Smooth muscle cell (in vitro differentiated cells): ENCODE results near the gene C9orf85. TPM values are rescaled to one million over a fixed set of nuclear protein-coding genes. Genes with fewer than 3 reads are reported as not detected.
A peak's percentile ranks its signal among the peaks of the same experiment; 100 is the strongest.

Source experiments
- DNase-seq: peaks from one replicate; lab custom pipeline; 2025; ENCODE audit not compliant: unreplicated experiment; lab: John Stamatoyannopoulos, UW
- H2AFZ ChIP-seq: fragments of 200-600 bp; sonication (generic); 2 replicates; pipeline ENCODE4 v1.6.0; 2016; ENCODE audit warnings: antibody characterized with exemption, low read depth, mild to moderate bottlenecking
- H3F3A ChIP-seq: fragments of 200-600 bp; sonication (generic); 2 replicates; pipeline ENCODE4 v1.6.0; 2017; ENCODE audit warnings: antibody characterized with exemption, low read depth
- H3K27ac ChIP-seq: fragments of 200-600 bp; sonication (generic); 2 replicates; pipeline ENCODE4 v1.5.1; 2016; ENCODE audit warnings: low read depth, mild to moderate bottlenecking
- H3K27me3 ChIP-seq: fragments of 200-600 bp; sonication (generic); 2 replicates; pipeline ENCODE4 v1.6.1; 2016; ENCODE audit warnings: low read depth, mild to moderate bottlenecking
- H3K36me3 ChIP-seq: fragments of 200-600 bp; sonication (generic); 2 replicates; pipeline ENCODE4 v1.5.1; 2016; ENCODE audit warnings: low read depth
- H3K4me1 ChIP-seq: fragments of 200-600 bp; sonication (generic); 2 replicates; pipeline ENCODE4 v1.5.1; 2016; ENCODE audit warnings: low read depth
- H3K4me2 ChIP-seq: fragments of 200-600 bp; sonication (generic); 2 replicates; pipeline ENCODE4 v1.6.0; 2016; ENCODE audit warnings: mild to moderate bottlenecking
- H3K4me3 ChIP-seq: fragments of 200-600 bp; sonication (generic); 2 replicates; pipeline ENCODE4 v1.5.1; 2016; ENCODE audit warnings: mild to moderate bottlenecking
- H3K79me2 ChIP-seq: fragments of 200-600 bp; sonication (generic); 2 replicates; pipeline ENCODE4 v1.6.0; 2016; ENCODE audit warnings: low read depth, mild to moderate bottlenecking
- H3K9ac ChIP-seq: fragments of 200-600 bp; sonication (generic); 2 replicates; pipeline ENCODE4 v1.6.0; 2016; ENCODE audit warnings: low read depth
- H3K9me3 ChIP-seq: fragments of 200-600 bp; sonication (generic); replicated peaks from 2 replicates; pipeline ENCODE4 v1.5.1; 2016; ENCODE audit warnings: low read depth
- H4K20me1 ChIP-seq: fragments of 200-600 bp; sonication (generic); 2 replicates; pipeline ENCODE4 v1.6.0; 2016; ENCODE audit warnings: low read depth
- WGBS: methylation state at CpG from one replicate; pipeline ENCODE4 v1.1.7; 2016; ENCODE audit warnings: low lambda C conversion rate; 5-methylcytosine and 5-hydroxymethylcytosine counted together
- polyA plus RNA-seq: library from polyadenylated mRNA; unstranded; fragments of >200 nt; fragmentation: Nextera tagmentation; extraction: Ambion mirVana; gene quantifications from 2 replicates; pipeline ENCODE4 v1.2.1, GENCODE V29; 2016
- total RNA-seq: library from RNA; depleted of rRNA; stranded (reverse); fragments of >200 nt; gene quantifications from 2 replicates; pipeline ENCODE4 v1.2.3, GENCODE V29; 2014
- TF ChIP-seq, protein P1 (sequence below): fragments of 200-600 bp; sonication (generic); IDR thresholded peaks from 2 replicates; pipeline ENCODE4 v1.5.1; 2017; ENCODE audit warnings: borderline replicate concordance, mild to moderate bottlenecking, antibody characterized with exemption; ENCODE audit not compliant: insufficient read depth, poor library complexity, severe bottlenecking

The C9orf85 gene
- total and polyA plus RNA-seq, 2 experiments from 2014 or later: 10.2 to 11.8 TPM

- WGBS: 95% methylated on average over 4 of the region's 4 CpGs
- Histone ChIP-seq H3K9me3 (no peaks in the 10 kb centered on the region), H3K4me2 (no peak overlapping the region), H3K27ac (no peak overlapping the region), H3K4me3 (no peak overlapping the region), H2AFZ (no peak overlapping the region), H3K27me3 (no peaks in the 10 kb centered on the region), H3K4me1 (no peaks in the 10 kb centered on the region), H3K9ac (no peak overlapping the region), H4K20me1 (peaks cover 83% of the 10 kb centered on the region), H3K36me3 (no peaks in the 10 kb centered on the region), H3F3A (no peaks in the 10 kb centered on the region), H3K79me2 (peaks cover 99% of the 10 kb centered on the region)
- TF ChIP-seq, protein P1, sequence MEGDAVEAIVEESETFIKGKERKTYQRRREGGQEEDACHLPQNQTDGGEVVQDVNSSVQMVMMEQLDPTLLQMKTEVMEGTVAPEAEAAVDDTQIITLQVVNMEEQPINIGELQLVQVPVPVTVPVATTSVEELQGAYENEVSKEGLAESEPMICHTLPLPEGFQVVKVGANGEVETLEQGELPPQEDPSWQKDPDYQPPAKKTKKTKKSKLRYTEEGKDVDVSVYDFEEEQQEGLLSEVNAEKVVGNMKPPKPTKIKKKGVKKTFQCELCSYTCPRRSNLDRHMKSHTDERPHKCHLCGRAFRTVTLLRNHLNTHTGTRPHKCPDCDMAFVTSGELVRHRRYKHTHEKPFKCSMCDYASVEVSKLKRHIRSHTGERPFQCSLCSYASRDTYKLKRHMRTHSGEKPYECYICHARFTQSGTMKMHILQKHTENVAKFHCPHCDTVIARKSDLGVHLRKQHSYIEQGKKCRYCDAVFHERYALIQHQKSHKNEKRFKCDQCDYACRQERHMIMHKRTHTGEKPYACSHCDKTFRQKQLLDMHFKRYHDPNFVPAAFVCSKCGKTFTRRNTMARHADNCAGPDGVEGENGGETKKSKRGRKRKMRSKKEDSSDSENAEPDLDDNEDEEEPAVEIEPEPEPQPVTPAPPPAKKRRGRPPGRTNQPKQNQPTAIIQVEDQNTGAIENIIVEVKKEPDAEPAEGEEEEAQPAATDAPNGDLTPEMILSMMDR: no peak
- DNase-seq: no peak
Measured at GRCh38 chr9:71891557-71892189, 19.8 kb upstream of the C9orf85 start.

- H3F3A ChIP-seq: no peaks in the 10 kb centered on the region
- no peak overlapping the region for H3K9ac ChIP-seq
- H3K27me3 ChIP-seq: no peaks in the 10 kb centered on the region
- H3K4me1 ChIP-seq: no peaks in the 10 kb centered on the region
- H3K36me3 ChIP-seq: no peaks in the 10 kb centered on the region
- no peak overlapping the region for H2AFZ ChIP-seq
- H3K27ac ChIP-seq: no peak overlapping the region
- H3K4me3 ChIP-seq: no peak overlapping the region
- no peak for DNase-seq
- H3K4me2 ChIP-seq: no peak overlapping the region
- TF ChIP-seq, protein P1: no peak
- H4K20me1 ChIP-seq: peaks cover 85% of the 10 kb centered on the region
- no peaks in the 10 kb centered on the region for H3K9me3 ChIP-seq
- peaks cover 99% of the 10 kb centered on the region for H3K79me2 ChIP-seq
Measured at GRCh38 chr9:71895117-71895516, 16.3 kb upstream of the C9orf85 start.

- TF ChIP-seq, protein P1: no peak
- Histone ChIP-seq H3K79me2 (peaks cover 99% of the 10 kb centered on the region), H4K20me1 (peaks cover 85% of the 10 kb centered on the region)
Measured at GRCh38 chr9:71895955-71896354, 15.5 kb upstream of the C9orf85 start.

DNA sequence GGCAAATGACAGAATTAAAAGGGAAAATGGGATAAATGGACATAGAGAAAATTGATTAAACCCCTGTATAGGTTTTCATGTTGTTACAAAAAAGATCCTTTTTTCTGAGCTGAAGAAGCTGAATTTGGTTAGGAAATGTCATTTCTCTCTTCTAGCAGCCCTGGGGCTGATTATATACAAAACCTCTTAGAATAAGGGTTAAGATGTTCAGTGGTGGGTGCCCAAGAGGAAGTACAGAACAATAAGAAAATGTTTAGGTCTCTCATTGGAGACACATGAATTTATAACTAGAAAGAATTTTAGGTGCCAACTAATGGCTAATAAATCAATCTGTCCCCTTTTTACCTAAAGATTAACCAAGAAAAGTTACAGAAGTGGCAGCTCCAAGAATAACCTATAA, 14.7 kb upstream of the C9orf85 start:
- Histone ChIP-seq H4K20me1 (peaks cover 85% of the 10 kb centered on the region), H3K27me3 (no peaks in the 10 kb centered on the region), H3F3A (no peaks in the 10 kb centered on the region), H3K4me2 (no peak overlapping the region), H3K27ac (no peak overlapping the region), H3K4me1 (no peaks in the 10 kb centered on the region), H3K4me3 (no peak overlapping the region), H3K9me3 (no peaks in the 10 kb centered on the region), H3K79me2 (peaks cover 99% of the 10 kb centered on the region), H3K36me3 (no peaks in the 10 kb centered on the region), H3K9ac (no peak overlapping the region), H2AFZ (no peak overlapping the region)
- DNase-seq: no peak
- TF ChIP-seq, protein P1: no peak

More at GRCh38 chr9:71895955-71896354, 15.5 kb upstream of the C9orf85 start:
- Histone ChIP-seq H3K4me3 (no peak overlapping the region), H3K4me2 (no peak overlapping the region), H3K9ac (no peak overlapping the region), H3K27me3 (no peaks in the 10 kb centered on the region), H3K36me3 (no peaks in the 10 kb centered on the region), H2AFZ (no peak overlapping the region), H3F3A (no peaks in the 10 kb centered on the region), H3K9me3 (no peaks in the 10 kb centered on the region), H3K4me1 (no peaks in the 10 kb centered on the region), H3K27ac (peak overlapping the region; percentile 7)
- no peak for DNase-seq
